Aorta (tissue), 5 donors: Measurements from ENCODE around the gene CST8. TPM values are rescaled to one million over a fixed set of nuclear protein-coding genes. Genes with fewer than 3 reads are reported as not detected.

Experiments used
- ATAC-seq: fragments of 200-7000 bp; cut with Tn5 transposase; one replicate; pipeline ENCODE4 v1.9.1; 2022; ENCODE audit warnings: moderate library complexity; ENCODE audit not compliant: low FRiP score
- DNase-seq, 2 donors: peaks; one replicate each; pipeline ENCODE4 v3.0.0-alpha.2; 2020
- H3K27ac ChIP-seq, 2 donors: one replicate each; pipeline ENCODE4 v1.5.1; 2013; ENCODE audit warnings: low read length in 2 of 2, mild to moderate bottlenecking in 2 of 2, moderate library complexity in 2 of 2, control low read depth in 1 of 2, inconsistent platforms in 1 of 2, low read depth in 1 of 2
- H3K27me3 ChIP-seq, 2 donors: one replicate each; pipeline ENCODE4 v1.6.1; 2013; ENCODE audit warnings: control low read depth in 1 of 2, low read length in 1 of 2, mild to moderate bottlenecking in 1 of 2, moderate library complexity in 1 of 2; ENCODE audit not compliant: insufficient read depth in 2 of 2, control insufficient read depth in 1 of 2
- H3K36me3 ChIP-seq, 2 donors: one replicate each; pipeline ENCODE4 v1.6.1; 2013; ENCODE audit warnings: control low read depth in 1 of 2, low read length in 1 of 2, mild to moderate bottlenecking in 1 of 2; ENCODE audit not compliant: insufficient read depth in 2 of 2, control insufficient read depth in 1 of 2
- H3K4me1 ChIP-seq, 2 donors: one replicate each; pipeline ENCODE4 v1.6.1; 2013; ENCODE audit warnings: low read length in 2 of 2, control low read depth in 1 of 2, mild to moderate bottlenecking in 1 of 2, moderate library complexity in 1 of 2; ENCODE audit not compliant: insufficient read depth in 2 of 2, control insufficient read depth in 1 of 2
- H3K4me3 ChIP-seq, 2 donors: one replicate each; pipeline ENCODE4 v1.5.1; 2013; ENCODE audit warnings: low read length in 2 of 2, control low read depth in 1 of 2, mild to moderate bottlenecking in 1 of 2
- H3K9me3 ChIP-seq: one replicate; pipeline ENCODE4 v1.6.1; 2013; ENCODE audit warnings: mild to moderate bottlenecking, low read length; ENCODE audit not compliant: control insufficient read depth
- WGBS, 2 donors: extraction: QIAGEN DNeasy Blood & Tissue Kit; methylation state at CpG; one replicate each; pipeline ENCODE4 v1.1.7; 2013; 5-methylcytosine and 5-hydroxymethylcytosine counted together
- intact Hi-C, 2 donors: fragments of 100-400 bp; cut with DNase I; formaldehyde crosslinking; loops; one replicate each; pipeline versions ENCODE4 v1.14.2 to v1.15.0; 2022
- polyA plus RNA-seq, 2 donors: library from polyadenylated mRNA; stranded (reverse); fragments of 200-250 nt; gene quantifications; one replicate each; pipeline ENCODE4 v1.2.3, GENCODE V29; 2013
- total RNA-seq, 2 donors: library from RNA; stranded (reverse); fragmentation: NEBNext Ultra II Directional; extraction: Animal tissue kit (Norgen Biotek cat#: 25700); gene quantifications; one replicate each; pipeline ENCODE4 v1.2.1, GENCODE V29; 2021
- donor health status: healthy with polysubstance abuse.
- donor health status: Bipolar disorder and iron deficiency.
- donor health status: DM: no; HTN: no; CAD: no.
- donor health status: DM: no; HTN: no; CAD: no.
- donor health status: DM: yes; HTN: yes; CAD: no.

CST8 gene
- total and polyA plus RNA-seq, 4 donors, result not detected

DNA sequence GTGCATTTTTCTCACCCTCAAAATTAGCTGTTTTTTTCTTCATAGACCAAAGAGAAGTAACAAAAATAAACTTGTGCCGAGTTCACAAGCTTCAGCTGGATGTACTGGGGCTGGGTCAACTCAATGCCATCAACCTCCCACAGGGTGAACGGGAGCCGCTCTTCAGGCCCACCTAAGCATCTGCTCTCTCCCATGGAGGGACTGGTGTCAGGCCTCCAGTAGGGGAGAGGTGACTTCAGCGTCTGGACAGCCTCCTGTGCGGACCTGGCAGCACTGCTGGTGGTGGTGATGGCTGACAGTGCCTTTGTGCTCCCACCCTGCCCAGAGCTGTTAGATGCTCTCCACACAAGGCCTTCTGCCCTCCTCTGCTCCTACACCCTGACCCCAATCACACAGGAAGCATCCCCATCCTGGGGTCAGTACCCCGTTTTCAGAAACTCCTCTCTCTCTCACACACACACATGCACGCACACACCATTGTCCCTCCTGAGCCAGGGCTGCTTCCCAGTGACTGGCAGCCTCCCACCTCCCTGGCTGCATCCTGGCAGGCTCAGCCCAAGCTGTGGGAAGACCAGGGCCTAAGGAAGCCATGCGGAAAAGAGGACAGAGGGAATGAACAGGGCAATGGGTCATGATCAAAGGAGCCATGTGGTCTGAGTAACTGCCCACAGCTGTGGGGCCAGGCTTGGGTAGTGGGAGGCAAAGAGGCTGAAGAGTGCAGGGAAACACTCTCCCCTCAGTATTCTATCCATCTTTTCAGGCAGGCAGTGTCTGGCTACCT is 17.7 kb downstream of the CST8 start:
- Histone ChIP-seq H3K4me1 (no peaks in the 10 kb centered on the region), H3K27ac (no peak overlapping the region), H3K27me3 (no peaks in the 10 kb centered on the region), H3K36me3 (no peaks in the 10 kb centered on the region), H3K4me3 (no peak overlapping the region), H3K9me3 (no peaks in the 10 kb centered on the region)
- intact Hi-C loops, result no loop called here
- 40 to 53% methylated on average over 8 of the region's 8 CpGs for WGBS, 2 donors
- DNase-seq (no peak), ATAC-seq (peak; percentile 8)

DNA sequence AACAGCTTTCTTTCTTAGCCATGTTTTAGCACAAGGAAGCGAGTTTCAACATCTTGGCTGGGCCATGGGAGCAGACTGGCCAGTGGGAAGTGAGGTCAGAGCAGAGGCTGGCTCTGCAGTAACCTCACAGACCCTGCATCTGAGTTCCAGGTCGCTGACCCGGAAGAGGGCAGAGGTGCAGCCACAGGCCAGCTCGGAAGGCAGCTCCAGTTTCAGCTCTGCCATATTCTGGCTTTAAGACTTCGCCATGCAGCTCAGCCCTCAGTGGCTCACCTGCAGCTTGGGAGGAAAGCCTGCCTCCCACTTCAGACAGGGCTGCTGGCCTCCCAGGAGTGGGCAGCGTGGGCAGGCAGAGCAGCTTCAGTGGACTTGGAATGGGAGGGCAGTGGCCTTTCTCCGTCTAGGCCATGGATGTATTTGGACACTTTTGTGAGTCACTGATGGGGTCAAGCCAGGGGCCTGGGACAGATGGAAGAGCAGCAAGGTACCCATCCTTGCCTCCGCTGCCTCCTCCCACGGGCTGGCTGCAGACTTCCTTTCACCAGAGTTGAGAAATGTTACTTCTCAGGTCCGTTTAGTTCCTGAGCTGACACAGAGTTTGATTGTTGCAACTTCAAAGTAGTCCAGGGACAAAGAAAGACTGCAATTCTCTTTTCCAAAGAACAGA is 18.5 kb downstream of the CST8 start:
- 69 to 72% methylated on average over 10 of the region's 10 CpGs for WGBS, 2 donors
- DNase-seq, result no peak
- intact Hi-C loops, result no loop called here

DNA sequence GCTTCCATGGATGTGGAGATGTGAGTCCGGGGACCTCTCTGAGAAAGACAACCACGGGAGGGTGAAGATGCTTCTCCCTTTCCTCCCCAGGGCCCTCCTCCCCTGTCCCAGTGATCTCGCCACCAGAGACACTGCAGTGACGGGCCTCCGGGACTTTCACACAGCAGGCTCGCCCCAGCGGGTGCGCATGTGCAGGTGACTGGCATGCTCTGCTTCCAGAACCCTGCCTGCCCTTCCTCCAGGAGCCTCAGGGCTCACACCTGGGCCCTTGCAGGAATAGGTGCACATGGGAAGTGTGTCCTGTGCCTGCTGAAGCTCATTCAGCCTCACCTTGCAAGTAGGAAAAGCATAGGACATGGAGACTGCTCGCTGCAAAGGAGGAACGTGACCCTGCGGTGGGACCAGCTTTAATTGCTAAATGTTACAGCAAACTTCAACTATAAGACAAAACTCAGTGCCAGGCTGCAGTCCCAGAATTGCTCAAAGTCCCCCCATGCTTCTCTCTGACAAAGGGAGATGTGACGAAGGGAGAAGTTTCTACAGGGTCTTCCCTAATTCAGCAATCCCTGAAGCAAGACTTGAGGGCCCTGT is 19.2 kb downstream of the CST8 start:
- no peak for DNase-seq
- no peak overlapping the region for H3K27ac ChIP-seq

More for the DNA sequence above, 18.5 kb downstream of the CST8 start:
- no peak for ATAC-seq
- Histone ChIP-seq H3K4me3 (no peak overlapping the region), H3K27me3 (no peaks in the 10 kb centered on the region), H3K36me3 (no peaks in the 10 kb centered on the region), H3K27ac (no peak overlapping the region), H3K4me1 (no peaks in the 10 kb centered on the region), H3K9me3 (no peaks in the 10 kb centered on the region)

DNA sequence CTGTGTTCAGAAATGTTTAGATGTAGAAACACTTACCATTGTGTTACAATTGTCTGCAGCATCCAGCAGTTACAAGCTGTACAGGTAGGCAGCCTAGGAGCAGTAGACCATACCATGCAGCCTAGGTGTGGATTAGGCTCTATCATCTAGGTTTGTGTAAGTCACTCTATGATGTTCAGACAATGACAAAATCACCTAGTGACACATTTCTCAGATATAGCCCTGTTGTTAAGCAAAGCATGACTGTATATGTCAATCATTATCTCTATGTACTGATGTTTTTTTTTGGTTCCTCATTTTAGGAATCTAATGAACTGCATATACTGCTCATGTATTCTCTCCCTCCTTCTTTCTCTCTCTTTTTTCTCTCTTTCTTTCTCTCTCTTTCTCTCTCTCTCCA is 22.2 kb downstream of the CST8 start:
- intact Hi-C loops, result no loop called here

More for the DNA sequence above, 19.2 kb downstream of the CST8 start:
- Histone ChIP-seq H3K4me3 (no peak overlapping the region), H3K27me3 (no peaks in the 10 kb centered on the region), H3K9me3 (no peaks in the 10 kb centered on the region), H3K36me3 (no peaks in the 10 kb centered on the region), H3K4me1 (no peaks in the 10 kb centered on the region)
- intact Hi-C loops, result no loop called here
- WGBS, 2 donors, result 86% methylated on average over 12 of the region's 12 CpGs
- no peak for ATAC-seq

DNA sequence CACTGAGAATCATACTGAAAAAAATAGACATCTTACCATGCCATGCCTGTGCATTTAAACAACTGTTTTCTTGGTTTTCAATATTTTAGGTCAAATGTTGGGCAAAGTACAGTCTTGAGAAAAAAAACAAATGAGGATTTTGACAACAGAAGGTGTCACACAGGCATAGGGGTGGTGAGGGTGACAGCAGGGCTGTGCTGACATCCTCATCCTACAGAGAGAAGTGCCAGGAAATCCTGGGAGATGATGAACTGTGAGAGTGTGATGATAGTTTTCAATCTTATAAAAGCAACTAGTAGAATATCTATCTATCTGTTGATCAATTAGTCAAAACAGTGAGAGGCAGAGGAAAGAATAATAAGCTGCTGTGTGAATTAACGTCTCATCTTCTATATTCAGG is 23.9 kb downstream of the CST8 start:
- no peak for ATAC-seq

More for the DNA sequence above, 22.2 kb downstream of the CST8 start:
- Histone ChIP-seq H3K4me3 (no peak overlapping the region), H3K36me3 (no peaks in the 10 kb centered on the region), H3K27me3 (no peaks in the 10 kb centered on the region), H3K9me3 (no peaks in the 10 kb centered on the region), H3K27ac (no peak overlapping the region), H3K4me1 (no peaks in the 10 kb centered on the region)
- no peak for DNase-seq
- ATAC-seq, result no peak

DNA sequence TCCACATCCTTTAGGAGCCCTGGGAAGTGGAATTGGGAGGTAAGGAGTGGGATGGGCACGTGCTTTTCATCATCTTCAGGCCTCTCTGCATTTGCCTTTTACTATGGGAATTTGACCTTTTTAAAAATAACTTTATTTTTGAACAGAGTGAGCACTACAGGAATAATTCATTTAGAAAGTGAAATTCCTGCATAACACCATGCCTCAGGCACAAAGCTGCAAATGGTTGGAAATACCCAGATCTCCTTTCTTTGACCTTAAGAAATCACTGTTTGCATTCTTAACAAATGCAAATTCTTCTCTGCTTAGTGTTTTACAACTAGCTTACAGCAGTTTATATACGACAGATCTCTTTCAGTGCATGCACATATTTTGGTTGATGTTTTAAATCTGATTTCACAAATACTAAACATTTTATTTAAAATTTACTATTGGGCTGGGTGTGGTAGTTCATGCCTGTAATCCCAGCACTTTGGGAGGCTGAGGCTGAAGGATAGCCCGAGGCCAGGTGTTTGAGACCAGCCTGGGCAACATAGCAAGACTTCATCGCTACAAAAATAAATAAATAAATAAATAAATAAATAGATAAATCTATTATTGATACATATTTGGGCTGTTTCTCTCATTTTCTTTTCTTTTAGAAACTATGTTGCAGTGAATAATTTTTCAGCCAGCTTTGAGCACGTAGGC is 24.5 kb downstream of the CST8 start:
- DNase-seq, result no peak
- Histone ChIP-seq H3K27me3 (no peaks in the 10 kb centered on the region), H3K9me3 (no peaks in the 10 kb centered on the region), H3K36me3 (no peaks in the 10 kb centered on the region), H3K4me3 (no peak overlapping the region), H3K27ac (no peak overlapping the region), H3K4me1 (no peaks in the 10 kb centered on the region)
- 54 to 60% methylated on average over 5 of the region's 5 CpGs for WGBS, 2 donors
- intact Hi-C loops, result no loop called here
- no peak for ATAC-seq

More for the DNA sequence above, 23.9 kb downstream of the CST8 start:
- intact Hi-C loops, result no loop called here
- 25 to 35% methylated on average over 1 of the region's 1 CpG for WGBS, 2 donors
- Histone ChIP-seq H3K36me3 (no peaks in the 10 kb centered on the region), H3K27ac (no peak overlapping the region), H3K4me3 (no peak overlapping the region), H3K27me3 (no peaks in the 10 kb centered on the region), H3K4me1 (no peaks in the 10 kb centered on the region), H3K9me3 (no peaks in the 10 kb centered on the region)
- no peak for DNase-seq

DNA sequence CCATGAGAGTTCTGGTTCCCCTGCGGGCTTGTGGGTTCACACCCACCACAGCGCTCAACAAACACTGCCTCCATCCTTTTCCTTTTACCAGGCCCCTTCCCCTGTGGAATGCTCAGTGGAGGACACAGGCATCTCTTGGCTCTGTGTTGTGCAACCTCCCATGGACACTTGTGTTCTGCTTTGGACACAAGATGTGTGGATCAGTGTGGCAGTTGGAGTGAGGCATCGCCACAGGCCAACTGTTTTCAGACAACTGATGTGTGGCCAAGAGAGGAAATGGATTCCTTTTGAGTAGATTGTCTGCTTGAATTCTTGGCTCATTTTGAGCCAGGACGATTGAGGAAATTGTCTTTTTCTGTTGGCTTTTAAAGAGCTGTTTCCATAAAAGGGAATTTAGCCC is 26.8 kb downstream of the CST8 start:
- WGBS, 2 donors, result 69 to 75% methylated on average over 4 of the region's 4 CpGs
- no peak overlapping the region for H3K4me3 ChIP-seq
- no peaks in the 10 kb centered on the region for H3K27me3 ChIP-seq
- no peak overlapping the region for H3K27ac ChIP-seq
- DNase-seq, result no peak
- intact Hi-C loops, result no loop called here
- ATAC-seq, result no peak
- H3K4me1 ChIP-seq, result no peaks in the 10 kb centered on the region
- H3K9me3 ChIP-seq, result no peaks in the 10 kb centered on the region
- H3K36me3 ChIP-seq, result no peaks in the 10 kb centered on the region

DNA sequence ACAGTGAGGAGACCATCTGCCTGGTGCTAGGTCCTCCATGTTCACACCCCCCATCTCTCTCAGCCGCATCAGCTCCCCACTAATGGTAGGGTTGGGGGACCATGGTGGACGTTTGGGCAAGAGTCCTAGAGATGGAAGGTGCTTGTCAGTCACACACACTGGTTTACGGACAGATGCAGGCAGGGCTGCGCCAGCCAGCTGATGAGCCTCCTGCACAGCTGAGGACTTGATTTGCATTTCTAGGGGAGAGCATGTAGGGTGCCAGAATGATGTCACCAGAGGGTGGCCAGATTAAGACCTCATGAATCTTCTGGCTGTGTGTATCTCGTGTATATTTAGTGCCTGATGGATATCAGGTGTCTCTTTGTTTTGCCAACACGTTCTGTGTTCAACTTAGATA is 28.6 kb downstream of the CST8 start:
- 72 to 78% methylated on average over 6 of the region's 6 CpGs for WGBS, 2 donors
- Histone ChIP-seq H3K36me3 (no peaks in the 10 kb centered on the region), H3K27me3 (no peaks in the 10 kb centered on the region), H3K4me1 (no peaks in the 10 kb centered on the region), H3K27ac (no peak overlapping the region), H3K4me3 (no peak overlapping the region), H3K9me3 (no peaks in the 10 kb centered on the region)
- ATAC-seq (no peak), DNase-seq (no peak)
- intact Hi-C loops, result no loop called here
